ENCODE results near the gene SNX27.

The SNX27 gene

GRCh38 chr1:151570819-151571218, 41.0 kb upstream of the SNX27 start:
- Histone ChIP-seq H3K27me3 (no peaks in the 10 kb centered on the region), H3K36me3 (no peaks in the 10 kb centered on the region), H3K27ac (no peak overlapping the region), H3K4me3 (ENCODE audit: low read depth in 1 of 2, low read length in 1 of 2) (no peak overlapping the region), H3K9me3 (no peaks in the 10 kb centered on the region), H3K4me1 (ENCODE audit: control insufficient read depth in 1 of 2, insufficient read depth in 1 of 2, low read depth in 1 of 2, low read length in 1 of 2) (no peaks in the 10 kb centered on the region)
- no peak for TF ChIP-seq CTCF (IDR thresholded peaks at IDR 0.05)

- Histone ChIP-seq H3K9me3 (no peaks in the 10 kb centered on the region), H3K4me3 (ENCODE audit: low read depth in 1 of 2, low read length in 1 of 2) (no peak overlapping the region), H3K4me1 (ENCODE audit: control insufficient read depth in 1 of 2, insufficient read depth in 1 of 2, low read depth in 1 of 2, low read length in 1 of 2) (no peaks in the 10 kb centered on the region), H3K27me3 (no peaks in the 10 kb centered on the region), H3K36me3 (no peaks in the 10 kb centered on the region), H3K27ac (no peak overlapping the region)
- TF ChIP-seq CTCF (IDR thresholded peaks at IDR 0.05) = no peak
Observed at GRCh38 chr1:151574575-151575529, 37.0 kb upstream of the SNX27 start.

- Histone ChIP-seq H3K27me3 (no peaks in the 10 kb centered on the region), H3K36me3 (no peaks in the 10 kb centered on the region), H3K4me3 (ENCODE audit: low read depth in 1 of 2, low read length in 1 of 2) (no peak overlapping the region), H3K9me3 (no peaks in the 10 kb centered on the region), H3K27ac (no peak overlapping the region), H3K4me1 (ENCODE audit: control insufficient read depth in 1 of 2, insufficient read depth in 1 of 2, low read depth in 1 of 2, low read length in 1 of 2) (no peaks in the 10 kb centered on the region)
- no peak for TF ChIP-seq CTCF (IDR thresholded peaks at IDR 0.05)
Observed at GRCh38 chr1:151577173-151577572, 34.7 kb upstream of the SNX27 start.

GRCh38 chr1:151578941-151579340, 32.9 kb upstream of the SNX27 start:
- H3K9me3 ChIP-seq = no peaks in the 10 kb centered on the region
- H3K4me1 ChIP-seq (ENCODE audit: control insufficient read depth in 1 of 2, insufficient read depth in 1 of 2, low read depth in 1 of 2, low read length in 1 of 2) = no peaks in the 10 kb centered on the region
- no peak for TF ChIP-seq CTCF (IDR thresholded peaks at IDR 0.05)
- no peak overlapping the region for H3K27ac ChIP-seq
- H3K36me3 ChIP-seq = no peaks in the 10 kb centered on the region
- H3K4me3 ChIP-seq (ENCODE audit: low read depth in 1 of 2, low read length in 1 of 2) = no peak overlapping the region
- no peaks in the 10 kb centered on the region for H3K27me3 ChIP-seq

- no peaks in the 10 kb centered on the region for H3K4me1 ChIP-seq (ENCODE audit: control insufficient read depth in 1 of 2, insufficient read depth in 1 of 2, low read depth in 1 of 2, low read length in 1 of 2)
- no peak overlapping the region for H3K4me3 ChIP-seq (ENCODE audit: low read depth in 1 of 2, low read length in 1 of 2)
- H3K36me3 ChIP-seq = no peaks in the 10 kb centered on the region
- TF ChIP-seq CTCF (IDR thresholded peaks at IDR 0.05) = no peak
- no peaks in the 10 kb centered on the region for H3K9me3 ChIP-seq
- no peak overlapping the region for H3K27ac ChIP-seq
- no peaks in the 10 kb centered on the region for H3K27me3 ChIP-seq
Observed at GRCh38 chr1:151579436-151580225, 32.2 kb upstream of the SNX27 start.

Data from neutrophil (primary cell).